HCT116 (cell line): ENCODE results near the gene SSTR5. TPM values are rescaled to one million over a fixed set of nuclear protein-coding genes. Genes with fewer than 3 reads are reported as not detected.
A peak's percentile ranks its signal among the peaks of the same experiment; 100 is the strongest.

Experiments used
- ATAC-seq: fragments of 200-7000 bp; cut with Tn5 transposase; 2 replicates; pipeline ENCODE4 v1.9.1; 2020; ENCODE audit warnings: mild to moderate bottlenecking, moderate library complexity
- BruUV-seq: library from RNA; stranded (reverse); fragments of 400-500 nt; replicated peaks from 2 replicates; lab custom pipeline; 2021; lab: Mats Ljungman, UMichigan
- CTCF ChIA-PET: fragments of 300-600 bp; sonication (Branson Sonifier 250); formaldehyde crosslinking; loops from one replicate; lab custom pipeline; 2021; ENCODE audit warnings: antibody characterized with exemption; lab: Charles Lee
- POLR2A ChIA-PET: fragments of 300-600, 350-600 bp; sonication (Branson Sonifier 250); formaldehyde crosslinking; loops from one replicate; lab custom pipeline; 2021; ENCODE audit warnings: antibody characterized with exemption; lab: Charles Lee
- RAD21 ChIA-PET, 2 experiments: fragments of 300-600 bp; sonication (Branson Sonifier 250); formaldehyde crosslinking; loops; one replicate each; lab custom pipeline; 2023; ENCODE audit warnings: low total read pairs in 2 of 2; ENCODE audit not compliant: uncharacterized antibody in 2 of 2, unreplicated experiment in 2 of 2, low non-redundant PET in 1 of 2; lab: Charles Lee
- DNase-seq: peaks from one replicate; pipeline ENCODE4 v3.0.0-alpha.2; 2010; ENCODE audit warnings: low read depth, low spot score
- H2AFZ ChIP-seq: fragments of 200-600 bp; shearing (Covaris generic), sonication (generic); 2 replicates; pipeline ENCODE4 v1.6.1; 2017; ENCODE audit warnings: low read depth, mixed run types, mixed read lengths, antibody characterized with exemption, low read length; ENCODE audit not compliant: poor library complexity, severe bottlenecking
- H3K27ac ChIP-seq: 2 replicates; pipeline ENCODE4 v1.5.1; 2012; ENCODE audit warnings: low read depth, low read length
- H3K27me3 ChIP-seq: fragments of 200-600 bp; sonication (generic); 2 replicates; pipeline ENCODE4 v1.6.1; 2016; ENCODE audit warnings: mixed run types, low read length, mixed read lengths; ENCODE audit not compliant: insufficient read depth
- H3K36me3 ChIP-seq, 2 experiments: fragments of 200-500 bp in 1 of 2; fragments of 200-600 bp in 1 of 2; sonication (Bioruptor generic) in 1 of 2; sonication (generic) in 1 of 2; 2 replicates each; pipeline versions ENCODE4 v1.5.1 to v1.6.1; 2014 to 2016; ENCODE audit warnings: low read length in 2 of 2, inconsistent platforms in 1 of 2, mixed read lengths in 1 of 2, mixed run types in 1 of 2; ENCODE audit not compliant: insufficient read depth in 2 of 2, control insufficient read depth in 1 of 2
- H3K4me1 ChIP-seq, 2 experiments: fragments of 200-600 bp in 1 of 2; sonication (generic) in 1 of 2; 2 replicates each; pipeline versions ENCODE4 v1.5.1 to v1.6.1; 2012 to 2017; ENCODE audit warnings: low read length in 2 of 2, inconsistent platforms in 1 of 2, mild to moderate bottlenecking in 1 of 2, mixed read lengths in 1 of 2, mixed run types in 1 of 2, moderate library complexity in 1 of 2; ENCODE audit not compliant: insufficient read depth in 2 of 2, control insufficient read depth in 1 of 2
- H3K4me2 ChIP-seq: fragments of 200-600 bp; sonication (generic); 2 replicates; pipeline ENCODE4 v1.6.1; 2017; ENCODE audit warnings: mixed run types, low read length, mixed read lengths
- H3K4me3 ChIP-seq, 2 experiments: fragments of 200-600 bp in 1 of 2; sonication (generic) in 1 of 2; replicated peaks in 1 of 2; 2 replicates each; pipeline ENCODE4 v1.5.1; 2011 to 2016; ENCODE audit warnings: low read length in 2 of 2, control low read depth in 1 of 2, low read depth in 1 of 2, mild to moderate bottlenecking in 1 of 2, mixed read lengths in 1 of 2, mixed run types in 1 of 2
- H3K79me2 ChIP-seq: fragments of 200-600 bp; sonication (generic); 2 replicates; pipeline ENCODE4 v1.6.1; 2017; ENCODE audit warnings: mild to moderate bottlenecking, mixed run types, low read length, moderate library complexity, mixed read lengths; ENCODE audit not compliant: insufficient read depth
- H3K9ac ChIP-seq: fragments of 200-600 bp; sonication (generic); 2 replicates; pipeline ENCODE4 v1.6.1; 2016; ENCODE audit warnings: low read length, mixed read lengths
- H3K9me2 ChIP-seq: fragments of 200-600 bp; sonication (generic), shearing (Covaris generic); 2 replicates; pipeline ENCODE4 v1.6.1; 2017; ENCODE audit warnings: mixed run types, mild to moderate bottlenecking, moderate library complexity; ENCODE audit not compliant: insufficient read depth
- H3K9me3 ChIP-seq, 2 experiments: fragments of 200-500 bp in 1 of 2; fragments of 200-600 bp in 1 of 2; sonication (Bioruptor generic) in 1 of 2; sonication (generic) in 1 of 2; 2 replicates each; pipeline ENCODE4 v1.6.1; 2014 to 2017; ENCODE audit warnings: low read length in 2 of 2, mixed read lengths in 2 of 2, inconsistent platforms in 1 of 2, low read depth in 1 of 2, mild to moderate bottlenecking in 1 of 2, mixed run types in 1 of 2, moderate library complexity in 1 of 2; ENCODE audit not compliant: control insufficient read depth in 1 of 2, insufficient read depth in 1 of 2
- H4K20me1 ChIP-seq: fragments of 200-600 bp; sonication (generic), shearing (Covaris generic); 2 replicates; pipeline ENCODE4 v1.6.1; 2017; ENCODE audit warnings: mixed run types, mild to moderate bottlenecking, moderate library complexity; ENCODE audit not compliant: insufficient read depth
- EGR1 ChIP-seq: IDR thresholded peaks from 2 replicates; pipeline ENCODE4 v1.6.1; 2012; ENCODE audit warnings: low read depth
- ELF1 ChIP-seq: IDR thresholded peaks from 2 replicates; pipeline ENCODE4 v1.6.1; 2012; ENCODE audit warnings: low read depth, borderline replicate concordance
- EZH2 ChIP-seq: fragments of 200-600 bp; sonication (generic); IDR thresholded peaks from 2 replicates; pipeline ENCODE4 v1.6.1; 2017; ENCODE audit warnings: antibody characterized with exemption, mixed run types
- FOSL1 ChIP-seq: IDR thresholded peaks from 2 replicates; pipeline ENCODE4 v1.6.1; 2012; ENCODE audit warnings: low read depth
- POLR2AphosphoS5 ChIP-seq: IDR thresholded peaks from 2 replicates; pipeline ENCODE4 v1.6.1; 2011; ENCODE audit warnings: mild to moderate bottlenecking, low read depth, low read length, moderate library complexity
- TCF7L2 ChIP-seq: IDR thresholded peaks from 2 replicates; pipeline ENCODE4 v1.7.0; 2011; ENCODE audit warnings: borderline replicate concordance, inconsistent platforms; ENCODE audit not compliant: insufficient read depth, insufficient read length; ENCODE audit errors: extremely low read depth
- YY1 ChIP-seq: IDR thresholded peaks from 2 replicates; pipeline ENCODE4 v1.6.1; 2011; ENCODE audit warnings: low read length, low read depth, moderate library complexity, mild to moderate bottlenecking; ENCODE audit not compliant: insufficient replicate concordance; ENCODE audit errors: extremely low read depth
- intact Hi-C: fragments of 100-400 bp; cut with micrococcal nuclease; formaldehyde crosslinking; loops from 2 replicates; pipeline ENCODE4 v1.10.0; 2022
- total RNA-seq: library from RNA; stranded (reverse); gene quantifications from one replicate; pipeline ENCODE4 v1.2.1, GENCODE V29; 2021; ENCODE audit not compliant: unreplicated experiment
- TF ChIP-seq, protein P1 (sequence below): IDR thresholded peaks from 2 replicates; pipeline ENCODE4 v1.6.1; 2012
- TF ChIP-seq, protein P2 (sequence below), 3 experiments: fragments of 200-600 bp in 1 of 3; sonication (generic) in 1 of 3; IDR thresholded peaks in 2 of 3; conservative IDR thresholded peaks in 1 of 3; 2 replicates each; pipeline ENCODE4 v1.5.1; 2012 to 2017; ENCODE audit warnings: low read depth in 2 of 3, low read length in 2 of 3, antibody characterized with exemption in 1 of 3, borderline replicate concordance in 1 of 3, control low read depth in 1 of 3, mild to moderate bottlenecking in 1 of 3, mixed read lengths in 1 of 3, mixed run types in 1 of 3, moderate library complexity in 1 of 3; ENCODE audit not compliant: insufficient read depth in 1 of 3

Gene SSTR5
- total RNA-seq, 1 experiment from 2014 or later: 7.2 TPM

DNA sequence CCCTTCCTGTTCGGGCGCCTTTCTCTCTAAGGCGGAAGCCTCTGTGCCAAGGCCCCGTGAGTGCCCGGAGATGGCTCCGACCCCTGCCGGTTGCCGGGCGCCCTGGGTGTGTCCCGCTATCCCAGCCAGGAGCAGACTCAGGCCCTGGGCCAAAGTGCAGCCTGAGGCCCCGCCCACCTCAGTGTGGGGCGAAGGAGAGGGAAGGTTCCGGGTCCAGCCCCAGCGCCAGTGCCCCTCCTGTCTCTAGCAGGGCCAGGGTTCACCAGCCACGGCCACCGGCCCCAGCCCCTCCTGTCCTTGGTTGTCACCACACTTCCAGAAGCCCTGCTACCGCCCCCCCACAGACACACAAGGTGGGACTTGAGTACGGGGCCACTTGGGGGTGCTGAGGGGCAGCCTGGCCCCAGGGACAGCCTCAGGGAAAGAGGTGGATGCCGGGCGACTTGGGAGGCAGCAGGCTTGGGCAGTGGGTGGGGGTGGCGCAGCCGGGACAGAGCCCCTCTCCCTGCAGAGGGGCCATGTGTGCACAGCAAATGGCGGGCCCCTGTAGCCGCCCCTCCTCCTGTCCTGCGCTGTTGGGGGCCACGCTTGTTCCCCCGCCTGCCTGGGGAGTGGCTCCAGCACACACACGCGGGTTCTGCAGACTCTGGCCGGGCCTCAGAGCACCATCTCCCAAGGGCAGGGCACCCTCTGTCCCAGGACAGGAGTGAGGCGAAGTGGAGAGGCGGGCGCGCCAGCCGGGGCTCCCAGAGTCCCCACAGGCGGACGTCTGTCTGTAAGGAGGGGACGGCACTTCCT lies 17.5 kb downstream of the SSTR5 start:
- TSS peak; percentile 78 for BruUV-seq
- Histone ChIP-seq H3K4me1 (peaks cover 61 to 95% of the 10 kb centered on the region in 2 experiments), H3K9me2 (no peaks in the 10 kb centered on the region), H3K9ac (peak overlapping the region; percentile 98), H3K36me3 (peaks cover 0 to 10% of the 10 kb centered on the region in 2 experiments; a peak in 1 of 4 replicates), H3K9me3 (peaks cover 0 to 1% of the 10 kb centered on the region in 2 experiments; a peak in 1 of 4 replicates), H3K4me3 (peak overlapping the region; percentile 68 to 78), H3K79me2 (peaks cover 9% of the 10 kb centered on the region), H4K20me1 (no peaks in the 10 kb centered on the region), H3K4me2 (peak overlapping the region; percentile 100), H3K27me3 (no peaks in the 10 kb centered on the region), H2AFZ (no peak overlapping the region), H3K27ac (peak overlapping the region; percentile 100)
- ATAC-seq (peak; percentile 67), DNase-seq (no peak)
- ChIA-PET POLR2A (interaction anchor here (1.6 to 1.7 kb wide), 2 partner anchors 33 to 369 kb away, joined by 3 to 4 read pairs; no protein-coding TSS in a partner anchor), CTCF (interaction anchor here (1.0 to 1.6 kb wide), 2 partner anchors 16 to 32 kb away, joined by 4 to 5 read pairs; no protein-coding TSS in a partner anchor), RAD21 (no interaction called here)
- TF ChIP-seq POLR2AphosphoS5 (peak; percentile 69), EGR1 (no peak), TCF7L2 (peak; percentile 10), YY1 (peak; percentile 46), EZH2 (no peak), ELF1 (no peak), FOSL1 (no peak)
- TF ChIP-seq, protein P1, sequence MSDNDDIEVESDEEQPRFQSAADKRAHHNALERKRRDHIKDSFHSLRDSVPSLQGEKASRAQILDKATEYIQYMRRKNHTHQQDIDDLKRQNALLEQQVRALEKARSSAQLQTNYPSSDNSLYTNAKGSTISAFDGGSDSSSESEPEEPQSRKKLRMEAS: no peak
- TF ChIP-seq, protein P2, sequence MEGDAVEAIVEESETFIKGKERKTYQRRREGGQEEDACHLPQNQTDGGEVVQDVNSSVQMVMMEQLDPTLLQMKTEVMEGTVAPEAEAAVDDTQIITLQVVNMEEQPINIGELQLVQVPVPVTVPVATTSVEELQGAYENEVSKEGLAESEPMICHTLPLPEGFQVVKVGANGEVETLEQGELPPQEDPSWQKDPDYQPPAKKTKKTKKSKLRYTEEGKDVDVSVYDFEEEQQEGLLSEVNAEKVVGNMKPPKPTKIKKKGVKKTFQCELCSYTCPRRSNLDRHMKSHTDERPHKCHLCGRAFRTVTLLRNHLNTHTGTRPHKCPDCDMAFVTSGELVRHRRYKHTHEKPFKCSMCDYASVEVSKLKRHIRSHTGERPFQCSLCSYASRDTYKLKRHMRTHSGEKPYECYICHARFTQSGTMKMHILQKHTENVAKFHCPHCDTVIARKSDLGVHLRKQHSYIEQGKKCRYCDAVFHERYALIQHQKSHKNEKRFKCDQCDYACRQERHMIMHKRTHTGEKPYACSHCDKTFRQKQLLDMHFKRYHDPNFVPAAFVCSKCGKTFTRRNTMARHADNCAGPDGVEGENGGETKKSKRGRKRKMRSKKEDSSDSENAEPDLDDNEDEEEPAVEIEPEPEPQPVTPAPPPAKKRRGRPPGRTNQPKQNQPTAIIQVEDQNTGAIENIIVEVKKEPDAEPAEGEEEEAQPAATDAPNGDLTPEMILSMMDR (IDR thresholded peaks at IDR 0.05 in 2 of 3, conservative IDR thresholded peaks at IDR 0.05 in 1 of 3; ENCODE audit: borderline replicate concordance in 1 of 3, insufficient read depth in 1 of 3, low read depth in 2 of 3, low read length in 2 of 3): peak in 2 of 3 experiments; percentile 25 to 30; a peak in 2 of 6 replicates
- intact Hi-C loops: loop anchor here (2.0 kb wide), 1 partner anchor 33 kb away; no protein-coding TSS in a partner anchor
